ENCODE data around the gene RIMBP2.

GRCh38 chr12:130675121-130675520 is 41.0 kb downstream of the RIMBP2 start:
- TF ChIP-seq GATA2 (IDR thresholded peaks at IDR 0.05; ENCODE audit: low read depth, low read length) (no peak), GATA3 (IDR thresholded peaks at IDR 0.05; ENCODE audit: low read depth, low read length) (no peak)

Data from SH-SY5Y (cell line).